Measurements from ENCODE around the gene MCC.

MCC gene

DNA sequence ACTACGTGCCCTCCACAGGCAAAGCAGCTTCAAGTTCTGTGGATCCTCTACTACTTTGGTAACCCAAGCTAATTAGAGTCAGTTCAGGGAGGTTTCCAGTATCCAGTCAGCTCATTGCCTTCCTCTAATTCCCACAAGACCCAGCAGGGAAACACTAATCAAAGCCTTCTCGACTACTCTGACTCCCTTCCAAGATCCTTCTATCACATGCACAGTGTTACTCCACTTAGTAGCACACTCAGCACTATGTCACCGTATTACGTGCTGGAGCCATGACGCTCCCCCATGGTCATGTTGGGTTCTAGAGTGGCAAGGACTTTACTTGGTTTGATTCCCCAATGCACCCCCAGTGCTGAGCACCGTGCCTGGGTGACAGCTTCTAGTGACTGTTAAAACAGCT lies 458.6 kb downstream of the MCC start:
- no peak overlapping the region for H3K27ac ChIP-seq
- TF ChIP-seq, protein P1, sequence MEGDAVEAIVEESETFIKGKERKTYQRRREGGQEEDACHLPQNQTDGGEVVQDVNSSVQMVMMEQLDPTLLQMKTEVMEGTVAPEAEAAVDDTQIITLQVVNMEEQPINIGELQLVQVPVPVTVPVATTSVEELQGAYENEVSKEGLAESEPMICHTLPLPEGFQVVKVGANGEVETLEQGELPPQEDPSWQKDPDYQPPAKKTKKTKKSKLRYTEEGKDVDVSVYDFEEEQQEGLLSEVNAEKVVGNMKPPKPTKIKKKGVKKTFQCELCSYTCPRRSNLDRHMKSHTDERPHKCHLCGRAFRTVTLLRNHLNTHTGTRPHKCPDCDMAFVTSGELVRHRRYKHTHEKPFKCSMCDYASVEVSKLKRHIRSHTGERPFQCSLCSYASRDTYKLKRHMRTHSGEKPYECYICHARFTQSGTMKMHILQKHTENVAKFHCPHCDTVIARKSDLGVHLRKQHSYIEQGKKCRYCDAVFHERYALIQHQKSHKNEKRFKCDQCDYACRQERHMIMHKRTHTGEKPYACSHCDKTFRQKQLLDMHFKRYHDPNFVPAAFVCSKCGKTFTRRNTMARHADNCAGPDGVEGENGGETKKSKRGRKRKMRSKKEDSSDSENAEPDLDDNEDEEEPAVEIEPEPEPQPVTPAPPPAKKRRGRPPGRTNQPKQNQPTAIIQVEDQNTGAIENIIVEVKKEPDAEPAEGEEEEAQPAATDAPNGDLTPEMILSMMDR (conservative IDR thresholded peaks at IDR 0.05), result no peak

DNA sequence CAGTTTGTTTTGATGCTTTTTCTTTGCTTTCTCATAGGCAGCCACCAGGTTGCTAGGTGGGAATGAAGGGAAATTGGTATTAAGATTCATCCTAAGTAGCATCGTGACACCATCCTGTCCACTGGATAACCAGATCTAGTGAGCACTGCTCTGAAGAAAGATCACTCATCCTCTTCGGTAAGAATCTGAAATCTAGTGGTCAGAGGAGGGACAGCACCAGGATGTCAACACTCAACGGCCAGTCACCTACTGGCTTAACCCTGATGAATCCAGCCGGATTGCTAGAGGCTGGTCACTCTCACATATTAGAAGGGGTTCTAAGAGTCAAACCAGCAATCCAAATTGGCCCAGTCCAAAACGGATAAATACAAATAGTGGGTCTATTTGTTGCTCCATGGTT lies 460.8 kb downstream of the MCC start:
- TF ChIP-seq, protein P1 (conservative IDR thresholded peaks at IDR 0.05), result no peak
- no peak overlapping the region for H3K27ac ChIP-seq

DNA sequence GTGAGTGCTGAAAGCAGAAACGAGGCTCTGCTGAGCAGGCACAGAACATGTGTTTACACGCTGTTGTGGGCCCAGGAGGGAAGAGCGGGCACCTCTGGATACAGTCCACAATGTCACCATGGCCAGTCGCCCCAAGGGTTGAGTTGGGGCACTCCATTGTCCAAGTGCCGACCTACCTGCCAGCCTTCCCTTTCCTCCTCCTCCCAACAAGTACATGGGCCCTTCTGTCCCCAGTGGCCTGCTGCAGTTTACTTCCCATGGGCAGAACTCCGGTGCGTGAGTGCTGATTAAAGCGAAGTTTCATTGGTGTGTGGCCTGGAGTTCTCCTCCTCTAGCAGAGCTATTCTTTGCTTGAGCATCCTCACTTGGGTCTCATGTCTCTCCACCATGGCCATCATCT lies 461.2 kb downstream of the MCC start:
- H3K27ac ChIP-seq, result no peak overlapping the region

DNA sequence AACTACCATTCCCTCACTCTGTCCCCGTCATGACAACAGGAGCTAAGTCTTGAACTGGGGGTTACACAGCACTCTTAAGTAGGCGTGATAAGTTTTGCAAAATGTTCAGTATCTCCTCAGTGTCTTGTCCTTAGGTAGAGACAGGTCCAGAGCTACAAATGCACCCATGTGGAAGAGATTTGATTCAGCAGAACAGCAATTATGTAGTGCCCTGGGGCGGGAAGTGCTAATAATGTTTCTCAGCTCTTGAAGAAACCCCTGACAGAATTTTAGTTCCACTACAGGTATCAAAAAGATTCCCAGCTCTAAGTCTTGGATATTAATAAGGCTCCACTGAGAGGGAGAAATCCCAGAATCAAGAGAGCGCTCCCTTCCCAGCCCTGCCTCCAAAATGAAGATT lies 462.0 kb downstream of the MCC start:
- H3K27ac ChIP-seq, result no peak overlapping the region
- TF ChIP-seq, protein P1 (conservative IDR thresholded peaks at IDR 0.05), result no peak

More for the DNA sequence above, 461.2 kb downstream of the MCC start:
- TF ChIP-seq, protein P1 (conservative IDR thresholded peaks at IDR 0.05), result no peak

DNA sequence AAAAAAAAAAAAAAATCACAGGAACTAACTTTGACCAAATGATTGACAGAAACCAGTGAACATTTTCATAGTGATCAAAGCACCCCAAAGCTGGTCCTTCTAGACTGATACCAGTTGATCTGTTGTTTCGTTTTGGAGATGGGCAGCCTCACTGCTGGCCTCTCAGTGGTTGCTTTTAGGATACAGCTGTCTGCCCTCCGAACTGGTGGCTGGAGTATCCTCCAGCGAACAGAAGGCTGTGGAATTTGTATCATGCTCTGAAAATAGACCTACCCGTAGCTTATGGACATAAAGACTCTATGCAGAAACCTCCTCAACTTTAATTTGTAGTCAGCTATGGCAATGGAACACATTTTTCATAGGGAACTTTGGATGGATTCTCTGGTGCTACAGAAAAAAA lies 462.7 kb downstream of the MCC start:
- TF ChIP-seq, protein P1 (conservative IDR thresholded peaks at IDR 0.05), result no peak

DNA sequence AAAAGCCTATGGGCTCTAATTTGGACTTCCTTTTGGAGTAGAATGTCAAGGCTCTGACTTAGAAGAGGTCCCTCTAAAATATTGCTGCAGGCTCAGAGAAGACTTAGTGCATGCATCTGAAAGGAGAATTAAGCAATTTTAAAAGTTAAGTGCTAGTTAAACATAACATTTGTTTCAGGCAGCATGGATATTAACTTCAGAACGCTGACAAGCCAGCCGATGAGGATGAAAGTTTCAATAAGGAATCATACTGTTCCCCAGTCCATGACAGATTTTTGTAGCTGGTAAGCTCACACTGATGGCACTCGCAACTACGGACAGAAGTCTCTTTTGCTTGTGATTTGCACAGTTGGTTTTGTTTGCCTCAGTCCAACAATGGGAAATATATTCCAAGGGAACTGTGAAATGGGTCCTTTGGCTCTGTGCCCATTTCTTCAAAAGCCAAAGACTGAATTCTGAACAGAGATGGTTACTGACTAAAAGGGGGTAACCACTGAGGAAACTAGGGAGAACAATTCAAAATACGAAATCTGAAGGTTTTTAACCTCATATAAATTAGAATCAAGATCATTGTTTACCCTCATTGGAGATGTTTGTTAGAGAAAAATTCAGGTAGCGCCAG lies 464.1 kb downstream of the MCC start:
- H3K27ac ChIP-seq, result no peak overlapping the region
- TF ChIP-seq, protein P1 (conservative IDR thresholded peaks at IDR 0.05), result no peak

More for the DNA sequence above, 462.7 kb downstream of the MCC start:
- no peak overlapping the region for H3K27ac ChIP-seq

DNA sequence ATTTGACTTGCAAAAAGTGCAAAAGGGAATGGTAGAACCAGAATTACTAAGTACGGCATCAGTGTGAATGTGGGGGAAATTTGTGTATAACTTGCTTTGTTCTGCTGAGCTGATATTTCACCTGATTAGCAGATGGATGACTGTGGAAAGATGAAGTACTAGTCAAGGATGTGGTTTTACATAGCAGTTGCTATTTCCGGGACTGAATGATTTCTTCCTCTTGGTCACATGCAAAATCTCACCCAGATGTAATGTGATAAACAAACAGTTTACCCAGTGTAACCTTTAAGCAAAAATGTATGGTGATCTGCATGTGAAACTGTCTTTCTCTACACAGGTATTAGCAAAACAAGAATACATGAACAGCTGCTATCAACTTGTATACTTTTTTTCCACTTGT lies 465.6 kb downstream of the MCC start:
- peak overlapping the region; percentile 50 for H3K27ac ChIP-seq
- TF ChIP-seq, protein P1 (conservative IDR thresholded peaks at IDR 0.05), result no peak
